T47D (cell line): Measurements from ENCODE around the gene LRRC23.

ENCODE experiments used
- DNase-seq, 2 experiments: peaks; one replicate each; pipeline versions ENCODE4 v3.0.0 to v3.0.0-alpha.2; 2011 to 2012; ENCODE audit warnings: low read depth in 1 of 2, low spot score in 1 of 2
- JUND ChIP-seq: IDR thresholded peaks from 2 replicates; pipeline ENCODE4 v1.6.1; 2012; ENCODE audit warnings: low read depth
- in situ Hi-C: cut with HindIII; loops from 2 replicates; pipeline ENCODE4 v1.10.0; 2016; ENCODE audit warnings: low sequenced_read_pairs, low pct_unique_long_range_greater_than_20kb

LRRC23 gene

GRCh38 chr12:6928022-6928702 lies 23.5 kb downstream of the LRRC23 start:
- DNase-seq: no peak
- TF ChIP-seq JUND: no peak
- in situ Hi-C loops: no loop called here

- no peak for DNase-seq
- in situ Hi-C loops: no loop called here
- TF ChIP-seq JUND: no peak
These were observed 24.2 kb downstream of the LRRC23 start for GRCh38 chr12:6928703-6929407.

GRCh38 chr12:6929466-6930452 lies 25.1 kb downstream of the LRRC23 start:
- DNase-seq: no peak
- no peak for TF ChIP-seq JUND
- in situ Hi-C loops: no loop called here

- no peak for DNase-seq
- in situ Hi-C loops: no loop called here
These were observed 28.1 kb downstream of the LRRC23 start for GRCh38 chr12:6932766-6933165.

GRCh38 chr12:6934110-6934509 lies 29.5 kb downstream of the LRRC23 start:
- no peak for DNase-seq
- no peak for TF ChIP-seq JUND
- in situ Hi-C loops: no loop called here

More at GRCh38 chr12:6932766-6933165, 28.1 kb downstream of the LRRC23 start:
- TF ChIP-seq JUND: no peak

- no peak for DNase-seq
- in situ Hi-C loops: no loop called here
- TF ChIP-seq JUND: no peak
These were observed 31.0 kb downstream of the LRRC23 start for GRCh38 chr12:6935371-6936193.

GRCh38 chr12:6936194-6936635 lies 31.6 kb downstream of the LRRC23 start:
- in situ Hi-C loops: no loop called here
- no peak for DNase-seq
- TF ChIP-seq JUND: no peak

- in situ Hi-C loops: no loop called here
- no peak for DNase-seq
- TF ChIP-seq JUND: no peak
These were observed 32.2 kb downstream of the LRRC23 start for GRCh38 chr12:6936636-6937480.

GRCh38 chr12:6937481-6938352 lies 33.1 kb downstream of the LRRC23 start:
- in situ Hi-C loops: no loop called here
- DNase-seq: peak; percentile 36 to 90

GRCh38 chr12:6938353-6939190 lies 34.0 kb downstream of the LRRC23 start:
- DNase-seq: no peak
- no peak for TF ChIP-seq JUND
- in situ Hi-C loops: no loop called here

More at GRCh38 chr12:6937481-6938352, 33.1 kb downstream of the LRRC23 start:
- no peak for TF ChIP-seq JUND
